HG03342 (cell line): ENCODE data around the gene TEX22.

ENCODE experiments used
- ATAC-seq: cut with Tn5 transposase; IDR thresholded peaks from one replicate; pipeline ENCODE4 v1.9.1; 2021; ENCODE audit warnings: mild to moderate bottlenecking, moderate library complexity; ENCODE audit not compliant: unreplicated experiment

TEX22 gene

GRCh38 chr14:105398726-105399465 lies 558 bp downstream of the TEX22 start:
- peak; percentile 34 for ATAC-seq

GRCh38 chr14:105399466-105399775 lies 1.1 kb downstream of the TEX22 start:
- ATAC-seq, result no peak

DNA sequence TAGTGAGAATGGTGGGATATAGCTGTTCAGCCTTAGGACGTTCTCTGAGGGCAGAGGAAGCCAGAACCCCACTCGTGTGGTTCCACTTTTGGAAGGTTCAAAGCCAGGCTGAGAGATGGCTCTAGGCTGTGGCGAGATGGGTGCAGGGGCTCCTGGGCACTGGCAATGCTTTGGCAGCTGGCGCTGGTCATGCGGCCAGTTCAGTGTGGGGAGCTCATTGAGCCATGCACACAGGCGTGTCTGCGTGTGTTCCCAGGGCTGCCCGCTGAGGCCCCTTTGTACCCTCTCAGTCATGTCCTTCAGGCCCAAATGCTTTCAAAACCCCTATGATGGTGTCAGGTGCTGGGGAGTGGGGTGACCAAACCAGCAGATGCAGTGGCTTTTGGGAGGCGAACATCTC lies 1.7 kb downstream of the TEX22 start:
- ATAC-seq, result no peak

GRCh38 chr14:105401699-105402098 lies 3.4 kb downstream of the TEX22 start:
- no peak for ATAC-seq

DNA sequence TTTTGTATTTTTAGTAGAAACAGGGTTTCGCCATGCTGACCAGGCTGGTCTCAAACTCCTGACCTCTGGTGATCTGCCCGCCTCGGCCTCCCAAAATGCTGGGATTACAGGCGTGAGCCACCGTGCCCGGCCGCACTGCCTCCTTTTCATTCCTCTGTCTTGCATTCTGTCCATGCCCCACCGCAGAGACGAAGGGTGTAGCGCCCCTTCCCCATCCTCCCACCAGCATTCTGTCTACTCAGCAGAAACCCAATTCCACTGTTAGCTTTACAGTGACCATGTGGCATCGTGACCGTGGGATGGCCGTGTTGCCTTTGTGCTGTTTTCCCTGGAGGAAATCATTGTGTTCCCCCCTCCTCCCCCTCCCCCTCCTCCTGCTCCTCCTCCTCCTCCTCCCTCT lies 10.3 kb downstream of the TEX22 start:
- no peak for ATAC-seq

DNA sequence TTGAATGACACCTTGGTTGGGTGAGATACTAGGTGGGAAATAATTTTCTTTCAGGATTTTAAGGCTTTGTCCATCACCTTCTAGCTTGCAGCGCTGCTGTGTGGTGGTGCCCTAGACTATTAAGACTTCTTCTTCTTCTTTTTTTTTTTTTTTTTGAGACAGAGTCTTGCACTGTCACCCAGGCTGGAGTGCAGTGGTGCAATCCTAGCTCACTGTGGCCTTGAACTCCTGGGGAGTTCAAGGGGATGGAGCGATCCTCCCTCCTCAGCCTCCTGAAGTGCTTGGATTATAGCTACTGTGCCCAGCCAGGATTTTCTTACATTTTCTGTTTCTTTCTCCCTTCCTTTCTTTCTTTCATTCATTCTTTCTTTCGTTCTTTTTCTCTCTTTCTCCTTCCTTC lies 11.0 kb downstream of the TEX22 start:
- no peak for ATAC-seq

- ATAC-seq, result no peak
Observed at GRCh38 chr14:105410642-105411016, 12.3 kb downstream of the TEX22 start.

DNA sequence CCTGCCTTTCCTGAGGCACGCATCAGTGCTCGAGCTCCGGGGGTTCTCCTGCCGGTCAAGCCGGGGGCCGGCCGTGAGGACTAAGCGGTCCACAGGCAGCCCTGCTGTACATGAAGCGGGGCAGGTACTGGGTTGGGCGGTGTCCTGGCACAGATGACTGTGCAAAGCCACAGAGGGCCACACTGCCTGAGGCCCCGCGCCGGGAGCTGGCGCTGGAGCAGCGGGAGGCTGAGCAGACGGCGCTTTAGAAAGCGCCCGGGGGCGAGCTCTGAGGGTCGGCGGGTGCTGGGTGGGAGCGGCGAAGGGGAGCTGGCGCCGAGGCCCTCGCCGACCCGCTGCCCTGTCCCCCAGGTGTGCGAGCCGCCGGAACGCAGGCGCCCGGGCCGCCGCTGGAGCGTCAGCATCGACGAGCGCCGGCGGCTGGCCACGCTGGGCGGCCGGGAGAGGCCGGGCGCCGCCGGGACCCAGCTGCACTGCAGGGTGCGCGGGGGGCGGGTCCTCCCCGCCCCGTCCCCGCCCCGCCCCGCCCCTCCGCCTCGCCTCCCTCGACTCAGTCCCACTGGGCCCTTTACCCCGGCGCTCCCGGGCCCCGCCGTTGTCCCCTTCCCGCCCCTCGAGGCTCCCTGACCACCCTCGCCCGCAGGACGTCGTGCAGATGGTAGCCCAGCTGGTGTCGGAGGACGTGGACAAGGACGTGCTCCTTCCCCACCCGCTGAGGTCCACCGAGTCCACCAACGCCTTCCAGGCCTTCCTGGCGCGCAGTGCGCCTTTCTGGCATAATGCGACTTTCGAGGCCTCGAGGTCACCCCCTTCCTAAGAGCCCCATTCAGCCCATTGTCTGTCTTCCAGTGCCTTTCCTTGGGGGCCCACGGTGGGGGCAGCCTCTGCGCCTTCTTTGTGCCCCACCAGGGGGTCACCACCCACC lies 12.9 kb downstream of the TEX22 start:
- no peak for ATAC-seq

GRCh38 chr14:105411985-105412770 lies 13.8 kb downstream of the TEX22 start:
- no peak for ATAC-seq

DNA sequence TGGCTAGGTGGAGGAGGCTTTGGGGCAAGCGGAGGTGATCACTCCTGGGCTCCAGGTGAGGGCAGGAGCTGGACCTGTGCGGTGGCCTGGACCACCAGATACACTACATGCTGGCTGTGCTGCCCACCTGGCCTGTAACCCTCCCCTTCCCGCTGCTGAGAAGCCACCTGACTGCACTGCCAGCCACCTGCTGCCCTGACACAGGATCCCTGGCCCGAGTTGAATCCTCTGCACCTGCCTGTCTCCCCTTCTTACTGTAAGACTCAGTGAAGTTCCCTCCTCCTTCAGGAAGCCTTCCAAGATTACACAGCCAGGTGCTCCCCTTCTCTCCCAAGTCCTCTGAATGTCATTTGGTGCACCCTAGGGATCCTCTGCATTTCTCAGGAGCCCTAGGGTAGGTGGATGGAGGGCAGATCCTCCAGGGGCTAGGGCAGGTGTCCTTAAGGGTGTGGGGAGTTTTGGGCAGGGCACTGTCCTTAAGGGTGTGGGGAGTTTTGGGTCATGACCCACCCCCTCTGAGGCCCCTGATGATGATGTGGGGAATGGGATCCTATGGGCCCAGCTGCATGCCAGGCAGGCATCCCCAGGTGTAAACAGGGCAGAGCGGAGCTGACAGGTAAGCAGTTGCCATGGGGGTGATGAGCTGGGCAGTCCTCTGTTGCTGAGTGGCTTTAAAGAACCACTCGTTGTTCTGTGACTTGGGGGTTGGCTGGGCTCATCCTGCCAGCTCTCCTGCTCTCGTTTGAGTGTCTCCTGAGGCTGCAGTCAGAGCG lies 14.6 kb downstream of the TEX22 start:
- no peak for ATAC-seq

DNA sequence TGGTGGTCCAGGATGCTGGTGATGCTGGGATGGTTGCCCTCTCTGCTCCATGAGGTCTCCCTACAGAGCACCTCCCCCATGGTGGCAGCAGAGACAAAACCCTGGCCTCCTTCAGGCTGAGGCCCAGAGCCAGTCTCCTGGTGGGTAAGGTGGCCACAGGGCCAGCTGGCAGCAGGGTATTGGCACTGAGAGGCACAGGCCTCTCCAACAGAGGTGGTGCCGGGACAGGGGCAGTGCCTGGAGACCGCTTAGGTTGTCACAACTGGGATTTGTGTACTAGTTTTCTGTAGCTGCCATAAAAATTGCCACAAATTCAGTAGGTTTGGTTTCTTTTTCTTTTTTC lies 15.2 kb downstream of the TEX22 start:
- no peak for ATAC-seq

DNA sequence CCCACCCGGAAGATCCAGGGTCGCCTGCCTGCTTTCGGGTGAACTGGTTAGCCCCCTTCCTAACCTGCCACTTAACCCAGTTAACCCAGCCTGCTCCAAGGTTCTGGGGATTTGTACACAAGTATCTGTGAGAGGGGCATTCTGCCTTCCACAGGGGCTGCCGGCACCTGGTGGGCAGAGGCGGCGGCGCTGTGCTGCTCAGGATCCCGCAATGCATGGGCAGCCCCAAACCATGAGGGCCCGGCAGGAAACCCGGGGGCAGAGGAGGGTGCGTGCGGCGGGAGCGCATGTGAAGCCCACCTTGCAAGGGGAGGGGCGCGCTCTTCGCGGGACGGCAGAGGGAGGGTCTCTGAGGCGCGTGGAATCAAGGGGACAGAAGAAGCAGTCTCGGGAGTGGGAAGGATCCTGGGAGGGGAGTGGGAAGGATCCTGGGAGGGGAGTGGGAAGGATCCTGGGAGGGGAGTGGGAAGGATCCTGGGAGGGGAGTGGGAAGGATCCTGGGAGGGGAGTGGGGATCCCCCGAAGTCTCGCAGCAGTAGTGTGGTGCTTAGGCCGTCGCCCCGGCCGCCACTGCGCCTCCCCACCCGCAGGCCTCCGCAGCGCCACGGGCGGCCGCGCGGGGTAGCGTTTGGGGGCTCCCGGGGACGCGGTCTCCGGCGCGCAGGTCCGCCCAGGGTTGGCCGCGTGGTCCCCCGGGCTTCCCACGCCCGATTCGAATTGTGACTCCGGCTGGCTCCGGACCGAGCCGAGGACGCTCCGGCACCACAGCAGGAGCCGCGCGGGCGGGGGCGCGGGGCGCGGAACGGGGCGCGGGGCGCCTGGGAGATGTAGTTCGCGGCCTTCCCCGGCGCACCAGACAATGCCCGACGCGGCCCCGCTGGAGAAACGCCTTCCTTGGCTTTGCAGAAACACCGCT lies 16.4 kb downstream of the TEX22 start:
- ATAC-seq, result peak; percentile 57

DNA sequence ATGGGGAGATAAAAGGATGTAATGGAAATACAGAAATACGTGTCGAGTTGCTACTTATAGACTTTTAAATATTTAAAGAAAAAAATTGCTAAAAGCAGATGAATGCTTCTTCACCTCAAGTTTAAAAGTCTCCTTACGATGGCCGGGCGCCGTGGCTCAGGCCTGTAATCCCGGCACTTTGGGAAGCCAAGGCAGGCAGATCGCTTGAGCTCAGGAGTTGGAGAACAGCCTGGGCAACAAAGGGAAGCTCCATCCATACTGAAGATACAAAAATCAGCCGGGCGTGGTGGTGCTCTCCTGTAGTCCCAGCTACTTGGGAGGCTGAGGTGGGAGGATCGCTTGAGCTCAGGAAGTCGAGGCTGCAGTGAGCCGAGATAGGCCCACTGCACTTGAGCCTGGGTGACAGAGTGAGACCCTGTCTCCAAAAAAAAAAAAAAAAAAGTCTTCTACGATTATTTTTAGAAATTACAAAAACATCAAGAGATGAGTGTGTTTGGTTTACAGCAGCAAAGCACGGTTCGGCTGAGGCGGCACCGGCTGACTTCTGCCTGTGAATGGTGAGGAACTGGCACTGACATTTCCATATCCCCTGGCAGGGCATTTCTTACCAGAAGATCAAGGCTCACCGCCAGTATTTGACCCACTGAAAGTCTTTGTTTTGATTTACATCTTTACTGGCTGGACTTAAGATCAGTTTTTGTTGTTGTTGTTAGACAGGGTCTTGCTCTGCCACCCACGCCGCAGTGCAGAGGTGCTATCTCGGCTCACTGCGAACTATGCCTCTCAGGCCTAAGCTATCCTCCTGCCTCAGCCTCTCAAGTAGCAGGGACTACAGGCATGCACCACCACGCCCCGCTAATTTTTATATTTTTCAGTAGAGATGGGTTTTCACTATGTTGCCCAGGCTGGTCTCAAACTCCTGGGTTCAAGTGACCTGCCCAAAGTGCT lies 17.4 kb downstream of the TEX22 start:
- ATAC-seq, result no peak

- ATAC-seq, result no peak
Observed at GRCh38 chr14:105416671-105417070, 18.3 kb downstream of the TEX22 start.

GRCh38 chr14:105417690-105418121 lies 19.4 kb downstream of the TEX22 start:
- ATAC-seq, result no peak

DNA sequence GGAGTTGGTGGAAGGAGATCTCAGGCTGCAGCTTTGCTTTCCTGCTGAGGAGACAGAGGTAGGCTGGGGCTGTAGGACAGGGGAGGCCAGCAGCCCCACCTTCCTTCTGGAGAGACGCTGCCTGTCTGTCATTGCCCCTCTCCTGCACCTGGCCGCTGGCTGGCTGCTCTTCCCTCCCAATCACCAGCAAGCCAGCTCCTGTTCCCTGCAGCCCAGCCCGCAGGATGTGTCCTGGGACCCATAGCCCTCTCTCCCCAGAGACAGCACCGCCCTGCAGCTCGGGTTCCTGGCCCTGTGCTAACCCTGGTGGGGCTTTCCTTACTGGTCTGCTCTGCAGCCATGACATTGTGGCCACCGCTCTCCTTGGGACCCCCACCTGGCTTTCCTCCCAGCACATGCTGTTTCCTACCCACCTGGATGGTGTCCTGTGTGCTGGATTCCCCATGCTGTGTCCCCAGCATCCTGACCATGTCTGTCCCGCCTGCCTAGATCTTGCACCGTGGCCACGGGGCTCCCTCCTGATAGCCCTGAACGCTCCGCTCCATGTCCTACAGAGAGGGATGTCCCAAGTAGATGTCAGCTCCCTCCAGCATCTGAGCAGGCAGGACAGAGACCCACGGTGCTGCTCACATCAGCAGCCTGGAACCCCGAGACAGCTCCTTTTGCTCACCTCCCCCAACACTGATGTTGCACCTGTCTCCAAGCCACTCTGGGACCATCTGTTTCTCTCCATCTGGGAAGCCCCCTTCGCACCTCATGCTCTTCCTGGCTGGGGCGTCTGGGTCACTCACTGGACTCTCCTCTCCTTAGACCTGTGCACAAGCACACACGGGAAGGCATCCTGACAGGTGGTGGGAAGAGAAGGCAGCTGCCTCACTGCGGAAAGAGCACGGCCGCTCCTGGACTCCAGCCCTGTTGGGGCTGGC lies 20.2 kb downstream of the TEX22 start:
- no peak for ATAC-seq

- ATAC-seq, result no peak
Observed at GRCh38 chr14:105419195-105420091, 21.1 kb downstream of the TEX22 start, which contains the start of gene MTA1. MTA1 (plus strand) TSS chr14:105419827; CDS start chr14:105420036, 209 bp downstream.
